ENCODE data around the gene KIAA0513. TPM values are rescaled to one million over a fixed set of nuclear protein-coding genes. Genes with fewer than 3 reads are reported as not detected.

KIAA0513 gene
- polyA plus RNA-seq, 1 experiment, result 10.0 TPM

DNA sequence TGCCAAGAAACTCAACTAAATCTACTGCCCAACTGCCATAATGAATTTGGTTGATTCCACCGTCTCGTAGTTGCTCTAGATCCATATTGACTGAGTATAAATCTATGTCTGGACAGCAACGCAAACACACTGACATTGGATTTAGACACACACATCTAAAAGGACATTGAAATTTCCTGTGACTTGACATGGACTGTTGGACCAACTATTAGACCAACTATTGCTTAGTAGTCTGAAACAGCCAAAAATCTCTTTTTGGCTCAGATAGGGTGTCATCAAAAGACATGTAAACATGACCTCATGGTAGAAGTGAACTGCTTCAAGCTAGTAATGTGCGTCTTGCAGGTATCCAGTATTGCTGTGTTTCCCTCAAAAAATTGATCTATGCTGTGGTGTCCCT is 31.3 kb downstream of the KIAA0513 start:
- Histone ChIP-seq H3K4me3 (ENCODE audit: low read depth, low read length) (no peak overlapping the region), H3K9me3 (ENCODE audit: control insufficient read depth, insufficient read depth, low read length) (no peaks in the 10 kb centered on the region), H3K27me3 (ENCODE audit: control insufficient read depth, insufficient read depth, low read length) (peaks cover 3% of the 10 kb centered on the region), H3K27ac (ENCODE audit: low read depth, low read length) (no peak overlapping the region)
- POLR2A ChIA-PET, result no interaction called here
- CTCF ChIA-PET, result no interaction called here
- TF ChIP-seq, protein P1, sequence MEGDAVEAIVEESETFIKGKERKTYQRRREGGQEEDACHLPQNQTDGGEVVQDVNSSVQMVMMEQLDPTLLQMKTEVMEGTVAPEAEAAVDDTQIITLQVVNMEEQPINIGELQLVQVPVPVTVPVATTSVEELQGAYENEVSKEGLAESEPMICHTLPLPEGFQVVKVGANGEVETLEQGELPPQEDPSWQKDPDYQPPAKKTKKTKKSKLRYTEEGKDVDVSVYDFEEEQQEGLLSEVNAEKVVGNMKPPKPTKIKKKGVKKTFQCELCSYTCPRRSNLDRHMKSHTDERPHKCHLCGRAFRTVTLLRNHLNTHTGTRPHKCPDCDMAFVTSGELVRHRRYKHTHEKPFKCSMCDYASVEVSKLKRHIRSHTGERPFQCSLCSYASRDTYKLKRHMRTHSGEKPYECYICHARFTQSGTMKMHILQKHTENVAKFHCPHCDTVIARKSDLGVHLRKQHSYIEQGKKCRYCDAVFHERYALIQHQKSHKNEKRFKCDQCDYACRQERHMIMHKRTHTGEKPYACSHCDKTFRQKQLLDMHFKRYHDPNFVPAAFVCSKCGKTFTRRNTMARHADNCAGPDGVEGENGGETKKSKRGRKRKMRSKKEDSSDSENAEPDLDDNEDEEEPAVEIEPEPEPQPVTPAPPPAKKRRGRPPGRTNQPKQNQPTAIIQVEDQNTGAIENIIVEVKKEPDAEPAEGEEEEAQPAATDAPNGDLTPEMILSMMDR (IDR thresholded peaks at IDR 0.05; ENCODE audit: low read depth, low read length), result no peak
- DNase-seq (ENCODE audit: low read depth, low spot score), result no peak

DNA sequence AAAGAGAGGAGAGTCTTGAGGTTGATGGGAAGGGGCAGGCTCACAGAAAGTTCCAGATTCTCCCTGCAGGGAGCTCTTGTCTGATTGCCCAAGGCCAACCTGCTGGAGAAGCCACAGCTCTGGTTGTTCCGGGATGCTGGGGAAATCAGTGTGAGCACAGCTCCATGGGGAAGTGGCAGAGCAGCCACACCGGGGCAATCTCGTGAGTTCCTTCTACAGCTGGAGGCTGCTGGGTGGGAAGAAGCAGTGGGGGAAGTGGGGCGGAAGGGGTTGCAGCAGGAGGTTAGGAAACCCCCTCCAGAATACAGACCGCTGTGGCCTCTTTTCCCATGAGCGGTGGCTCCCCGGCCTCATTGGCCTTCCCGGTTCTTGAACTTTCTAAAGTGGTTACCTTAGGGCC is 34.0 kb downstream of the KIAA0513 start:
- no peaks in the 10 kb centered on the region for H3K9me3 ChIP-seq (ENCODE audit: control insufficient read depth, insufficient read depth, low read length)
- POLR2A ChIA-PET, result interaction anchor here (0.8 kb wide), 1 partner anchor 34 kb away, joined by 4 read pairs; the partner anchor contains the start of gene KIAA0513
- TF ChIP-seq, protein P1 (IDR thresholded peaks at IDR 0.05; ENCODE audit: low read depth, low read length), result no peak
- no peak overlapping the region for H3K4me3 ChIP-seq (ENCODE audit: low read depth, low read length)
- CTCF ChIA-PET, result no interaction called here
- no peak overlapping the region for H3K27ac ChIP-seq (ENCODE audit: low read depth, low read length)
- peaks cover 3% of the 10 kb centered on the region for H3K27me3 ChIP-seq (ENCODE audit: control insufficient read depth, insufficient read depth, low read length)
- no peak for DNase-seq (ENCODE audit: low read depth, low spot score)

DNA sequence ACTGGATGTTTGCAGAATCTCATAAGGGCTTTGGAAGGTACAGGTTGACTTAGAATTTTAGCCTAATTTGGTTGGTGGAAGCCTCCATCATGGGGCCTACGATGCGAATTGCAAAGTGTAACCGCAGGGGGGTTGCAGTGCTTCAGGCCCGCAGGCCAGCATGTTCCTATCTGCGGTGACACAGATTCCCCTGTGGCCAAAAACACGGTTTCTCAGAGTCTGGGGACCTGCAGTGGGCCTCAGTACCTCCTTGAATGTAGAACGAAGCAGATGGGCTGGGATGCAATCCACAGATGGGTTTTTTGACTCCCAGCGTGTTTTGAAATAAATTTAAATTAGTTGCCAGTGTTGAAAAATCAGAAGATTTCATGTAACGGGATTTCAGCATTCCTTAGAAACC is 34.7 kb downstream of the KIAA0513 start:
- DNase-seq (ENCODE audit: low read depth, low spot score), result no peak
- Histone ChIP-seq H3K27ac (ENCODE audit: low read depth, low read length) (no peak overlapping the region), H3K4me3 (ENCODE audit: low read depth, low read length) (no peak overlapping the region), H3K9me3 (ENCODE audit: control insufficient read depth, insufficient read depth, low read length) (no peaks in the 10 kb centered on the region; the same call in 1 of the 2 replicates), H3K27me3 (ENCODE audit: control insufficient read depth, insufficient read depth, low read length) (peaks cover 3% of the 10 kb centered on the region)
- TF ChIP-seq, protein P1 (IDR thresholded peaks at IDR 0.05; ENCODE audit: low read depth, low read length), result no peak
- ChIA-PET POLR2A (no interaction called here), CTCF (no interaction called here)

DNA sequence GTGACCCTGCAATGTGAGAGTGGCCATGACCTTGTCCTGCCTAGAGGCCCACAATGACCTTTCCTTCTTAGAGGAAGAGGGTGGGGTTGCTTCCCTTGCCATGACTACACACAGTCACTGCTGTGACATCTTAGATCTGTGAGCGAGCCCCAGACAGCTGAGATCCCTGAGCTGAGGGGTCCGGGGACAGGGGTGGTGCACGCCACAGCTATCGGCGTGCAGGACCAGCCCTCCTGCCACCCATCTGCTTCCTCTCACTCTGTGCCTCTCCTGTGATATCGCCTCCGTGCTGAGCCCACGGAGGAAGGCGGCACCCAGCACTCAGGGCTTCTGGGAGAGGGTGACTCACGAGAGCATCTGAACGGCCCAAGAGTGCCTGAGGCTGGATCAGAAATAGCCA is 35.2 kb downstream of the KIAA0513 start:
- no peak overlapping the region for H3K27ac ChIP-seq (ENCODE audit: low read depth, low read length)
- DNase-seq (ENCODE audit: low read depth, low spot score), result no peak
- peaks cover 3% of the 10 kb centered on the region for H3K27me3 ChIP-seq (ENCODE audit: control insufficient read depth, insufficient read depth, low read length)
- TF ChIP-seq, protein P1 (IDR thresholded peaks at IDR 0.05; ENCODE audit: low read depth, low read length), result no peak
- ChIA-PET POLR2A (no interaction called here), CTCF (no interaction called here)
- H3K4me3 ChIP-seq (ENCODE audit: low read depth, low read length), result no peak overlapping the region
- no peaks in the 10 kb centered on the region; the same call in 1 of the 2 replicates for H3K9me3 ChIP-seq (ENCODE audit: control insufficient read depth, insufficient read depth, low read length)

DNA sequence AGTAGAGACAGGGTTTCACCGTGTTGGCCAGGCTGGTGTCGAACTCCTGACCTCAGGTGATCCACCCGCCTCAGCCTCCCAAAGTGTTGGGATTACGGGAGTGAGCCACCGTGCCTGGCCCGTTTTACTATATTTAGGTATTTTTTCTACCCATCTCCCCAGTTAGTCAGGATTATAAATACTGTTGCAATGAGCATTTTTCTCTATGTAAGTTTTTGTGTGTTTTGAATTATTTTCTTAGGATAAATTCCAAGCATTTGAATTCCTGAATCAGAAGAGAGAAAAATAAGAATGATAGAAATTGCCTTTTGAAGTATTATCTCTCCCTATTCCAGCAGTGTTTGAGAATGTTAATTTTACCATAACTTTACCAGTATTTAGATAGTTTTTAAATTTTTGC is 36.6 kb downstream of the KIAA0513 start:
- no peak overlapping the region for H3K27ac ChIP-seq (ENCODE audit: low read depth, low read length)
- TF ChIP-seq, protein P1 (IDR thresholded peaks at IDR 0.05; ENCODE audit: low read depth, low read length), result no peak
- H3K27me3 ChIP-seq (ENCODE audit: control insufficient read depth, insufficient read depth, low read length), result peaks cover 3% of the 10 kb centered on the region
- H3K4me3 ChIP-seq (ENCODE audit: low read depth, low read length), result no peak overlapping the region
- POLR2A ChIA-PET, result no interaction called here
- no peak for DNase-seq (ENCODE audit: low read depth, low spot score)
- CTCF ChIA-PET, result no interaction called here
- no peaks in the 10 kb centered on the region; the same call in 1 of the 2 replicates for H3K9me3 ChIP-seq (ENCODE audit: control insufficient read depth, insufficient read depth, low read length)
